SU-DHL-6 (cell line): ENCODE data around the gene GRM7.

Experiments used
- CTCF ChIP-seq: fragments of 200-600 bp; sonication (generic); IDR thresholded peaks from one replicate; pipeline ENCODE4 v1.5.1; 2017; ENCODE audit warnings: antibody characterized with exemption, mild to moderate bottlenecking, low read length, moderate library complexity; ENCODE audit not compliant: insufficient read depth, poor library complexity, severe bottlenecking
- EZH2phosphoT487 ChIP-seq: fragments of 200-600 bp; sonication (generic), shearing (Covaris generic); conservative IDR thresholded peaks from 2 replicates; pipeline ENCODE4 v1.6.1; 2018; ENCODE audit warnings: mild to moderate bottlenecking, antibody characterized with exemption, low read length, moderate library complexity, mixed read lengths

DNA sequence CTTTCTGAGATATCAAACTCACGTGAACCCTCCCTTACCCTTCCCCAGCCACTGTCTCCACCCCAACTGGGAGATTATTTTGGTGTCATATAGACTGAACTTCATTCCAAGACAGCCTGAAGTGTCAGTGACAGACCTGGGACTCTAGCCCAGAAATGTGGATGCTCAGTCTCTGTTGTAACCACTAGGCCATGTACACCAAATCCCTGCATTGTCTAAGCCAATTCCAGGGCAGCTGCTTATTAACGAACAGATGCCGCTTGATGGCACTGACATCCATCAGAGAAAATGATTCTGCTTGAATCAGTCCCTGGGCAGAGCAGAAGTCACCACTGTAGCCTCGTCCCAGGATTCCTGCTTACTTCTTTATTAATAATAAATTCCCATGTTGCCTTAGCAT is 305.5 kb downstream of the GRM7 start:
- TF ChIP-seq CTCF (no peak), EZH2phosphoT487 (no peak)
